Activated CD8-positive, alpha-beta memory T cell treated with anti-CD3 and anti-CD28 coated beads for 48 hours (primary cell): ENCODE measurements around the gene TFCP2L1.

ENCODE experiments used
- DNase-seq, 3 experiments: peaks; one replicate each; pipeline ENCODE4 v3.0.0-alpha.2; 2020; ENCODE audit warnings: low read depth in 2 of 3, low spot score in 2 of 3

Gene TFCP2L1

GRCh38 chr2:121297217-121297830 lies 12.3 kb upstream of the TFCP2L1 start:
- no peak for DNase-seq

- DNase-seq: no peak
These were observed 11.1 kb upstream of the TFCP2L1 start for GRCh38 chr2:121295911-121296650.

GRCh38 chr2:121294881-121295840 lies 10.2 kb upstream of the TFCP2L1 start:
- DNase-seq: no peak

GRCh38 chr2:121293450-121294325 lies 8.7 kb upstream of the TFCP2L1 start:
- no peak for DNase-seq

- no peak for DNase-seq
These were observed 6.2 kb upstream of the TFCP2L1 start for GRCh38 chr2:121291251-121291580.

GRCh38 chr2:121289271-121289670 lies 4.3 kb upstream of the TFCP2L1 start:
- no peak for DNase-seq

- no peak for DNase-seq
These were observed 3.6 kb upstream of the TFCP2L1 start for GRCh38 chr2:121288454-121289231.

GRCh38 chr2:121287956-121288355 lies 3.0 kb upstream of the TFCP2L1 start:
- no peak for DNase-seq

GRCh38 chr2:121287146-121287798 lies 2.3 kb upstream of the TFCP2L1 start:
- DNase-seq: no peak

GRCh38 chr2:121286506-121286905 lies 1.5 kb upstream of the TFCP2L1 start:
- DNase-seq: no peak

- DNase-seq: no peak
These were observed 924 bp upstream of the TFCP2L1 start for GRCh38 chr2:121285926-121286325.

- DNase-seq: no peak
These were observed 1.1 kb downstream of the TFCP2L1 start for GRCh38 chr2:121283670-121284462.

- no peak for DNase-seq
These were observed 2.1 kb downstream of the TFCP2L1 start for GRCh38 chr2:121282800-121283385.

GRCh38 chr2:121281694-121282093 lies 3.3 kb downstream of the TFCP2L1 start:
- DNase-seq: no peak

- DNase-seq: no peak
These were observed 3.9 kb downstream of the TFCP2L1 start for GRCh38 chr2:121281107-121281506.

- DNase-seq: no peak
These were observed 5.4 kb downstream of the TFCP2L1 start for GRCh38 chr2:121279476-121280220.

- no peak for DNase-seq
These were observed 8.7 kb downstream of the TFCP2L1 start for GRCh38 chr2:121276341-121276740.

- no peak for DNase-seq
These were observed 11.9 kb downstream of the TFCP2L1 start for GRCh38 chr2:121273116-121273515.
